Caco-2 (cell line): ENCODE data around the gene MRPL51. TPM values are rescaled to one million over a fixed set of nuclear protein-coding genes. Genes with fewer than 3 reads are reported as not detected.
"Not testable (repeated sequence)": the region's sequence is repeated elsewhere in the genome, so short reads cannot be mapped to it uniquely, and the experiment has no call there.

Experiments used
- BruUV-seq: library from RNA; stranded (reverse); fragments of 400-500 nt; replicated peaks from 2 replicates; lab custom pipeline; 2021; lab: Mats Ljungman, UMichigan
- CTCF ChIA-PET: fragments of 300-600 bp; sonication (Branson Sonifier 250); formaldehyde crosslinking; loops from one replicate; lab custom pipeline; 2022; ENCODE audit warnings: antibody characterized with exemption; lab: Charles Lee
- POLR2A ChIA-PET: fragments of 300-600 bp; sonication (Branson Sonifier 250); formaldehyde crosslinking; loops from one replicate; lab custom pipeline; 2022; ENCODE audit warnings: antibody characterized with exemption; lab: Charles Lee
- DNase-seq, 2 experiments: peaks; one replicate each; pipeline versions ENCODE4 v3.0.0 to v3.0.0-alpha.2; 2020 to 2022
- H3K27me3 ChIP-seq: replicated peaks from 2 replicates; pipeline ENCODE4 v1.6.0; 2011; ENCODE audit warnings: low read length; ENCODE audit not compliant: control insufficient read depth, insufficient read depth
- H3K36me3 ChIP-seq: 2 replicates; pipeline ENCODE4 v1.5.1; 2011; ENCODE audit warnings: low read length; ENCODE audit not compliant: control insufficient read depth, insufficient read depth
- H3K4me1 ChIP-seq: fragments of 250-450 bp; sonication (Bioruptor Pico); 2 replicates; pipeline ENCODE4 v1.5.1; 2020; ENCODE audit warnings: mild to moderate bottlenecking
- H3K4me3 ChIP-seq: 2 replicates; pipeline ENCODE4 v1.5.1; 2011; ENCODE audit warnings: low read depth, mild to moderate bottlenecking, control low read depth, low read length
- H3K9me3 ChIP-seq: fragments of 250-450 bp; sonication (Bioruptor Pico); 2 replicates; pipeline ENCODE4 v1.5.1; 2020; ENCODE audit warnings: mild to moderate bottlenecking, moderate library complexity
- H3K27ac Mint-ChIP-seq: one replicate; pipeline ENCODE4 v1.8.0; 2022; ENCODE audit warnings: mixed read lengths; ENCODE audit not compliant: unreplicated experiment
- H3K27me3 Mint-ChIP-seq: one replicate; pipeline ENCODE4 v1.8.0; 2022; ENCODE audit warnings: mixed read lengths; ENCODE audit not compliant: insufficient read depth, unreplicated experiment
- H3K36me3 Mint-ChIP-seq: one replicate; pipeline ENCODE4 v1.8.0; 2022; ENCODE audit warnings: mild to moderate bottlenecking, mixed read lengths; ENCODE audit not compliant: insufficient read depth, unreplicated experiment
- H3K4me1 Mint-ChIP-seq: one replicate; pipeline ENCODE4 v1.8.0; 2022; ENCODE audit warnings: low read depth, mixed read lengths; ENCODE audit not compliant: unreplicated experiment
- H3K4me3 Mint-ChIP-seq: one replicate; pipeline ENCODE4 v1.8.0; 2022; ENCODE audit warnings: mild to moderate bottlenecking, moderate library complexity, mixed read lengths; ENCODE audit not compliant: unreplicated experiment
- H3K9me3 Mint-ChIP-seq: one replicate; pipeline ENCODE4 v1.8.0; 2022; ENCODE audit warnings: mixed read lengths; ENCODE audit not compliant: unreplicated experiment
- CTCF ChIP-seq, 2 experiments: fragments of 200-600 bp in 1 of 2; IDR thresholded peaks; 1 replicate in 1 of 2; 2 replicates in 1 of 2; pipeline versions ENCODE4 v1.5.1 to v1.8.0; 2011 to 2022; ENCODE audit warnings: antibody characterized with exemption in 1 of 2, control low read depth in 1 of 2, inconsistent platforms in 1 of 2, low read depth in 1 of 2, low read length in 1 of 2, mild to moderate bottlenecking in 1 of 2, moderate library complexity in 1 of 2; ENCODE audit not compliant: insufficient read depth in 1 of 2, severe bottlenecking in 1 of 2, unreplicated experiment in 1 of 2
- intact Hi-C: fragments of 100-400 bp; cut with micrococcal nuclease; formaldehyde crosslinking; loops from one replicate; pipeline ENCODE4 v1.10.0; 2022; ENCODE audit not compliant: unreplicated experiment
- total RNA-seq: library from RNA; stranded (reverse); gene quantifications from 2 replicates; pipeline ENCODE4 v1.2.3, GENCODE V29; 2022

MRPL51 gene
- total RNA-seq, 1 experiment from 2014 or later, result 456 TPM

- Mint-ChIP-seq H3K27ac (peak overlapping the region; percentile 96), H3K36me3 (peaks cover 73% of the 10 kb centered on the region), H3K9me3 (no peaks in the 10 kb centered on the region), H3K27me3 (no peaks in the 10 kb centered on the region), H3K4me1 (peaks cover 10% of the 10 kb centered on the region), H3K4me3 (peak overlapping the region; percentile 92)
- H3K36me3 ChIP-seq, result peaks cover 5% of the 10 kb centered on the region
- TSS peak; percentile 71 for BruUV-seq
- H3K9me3 ChIP-seq, result no peaks in the 10 kb centered on the region
- peak in 1 of 2 experiments; percentile 32 for DNase-seq
- H3K27me3 ChIP-seq, result no peaks in the 10 kb centered on the region
- POLR2A ChIA-PET, result interaction anchor here (0.9 to 2.4 kb wide), 3 partner anchors 35 to 74 kb away, joined by 4 to 39 read pairs (median 5); partner anchors contain the start of genes GAPDH and NOP2
- CTCF ChIA-PET, result interaction anchor here (0.6 to 2.9 kb wide), 3 partner anchors 29 to 43 kb away, joined by 3 to 12 read pairs (median 3); no protein-coding TSS in a partner anchor
- peaks cover 12% of the 10 kb centered on the region for H3K4me1 ChIP-seq
- intact Hi-C loops, result loop anchor here (1.0 kb wide), 2 partner anchors 40 to 71 kb away; partner anchors contain the start of gene GAPDH
- TF ChIP-seq CTCF (IDR thresholded peaks at IDR 0.05; ENCODE audit: insufficient read depth in 1 of 2, low read depth in 1 of 2, low read length in 1 of 2, severe bottlenecking in 1 of 2, unreplicated experiment in 1 of 2), result no peak
- H3K4me3 ChIP-seq, result peak overlapping the region; percentile 57
Measured at GRCh38 chr12:6494258-6494743, 1.2 kb upstream of the MRPL51 start.

GRCh38 chr12:6493497-6494257 is 615 bp upstream of the MRPL51 start, which contains the start of gene NCAPD2:
Gene NCAPD2, plus strand, starts transcription at chr12:6494102. Its CDS starts 997 bp downstream, at chr12:6495099.
- Histone ChIP-seq H3K9me3 (no peaks in the 10 kb centered on the region), H3K4me1 (peaks cover 12% of the 10 kb centered on the region), H3K4me3 (peak within 1 kb of the TSS; percentile 81), H3K36me3 (peaks cover 5% of the 10 kb centered on the region; the same call in 1 of the 2 replicates), H3K27me3 (no peaks in the 10 kb centered on the region)
- intact Hi-C loops, result loop anchor here (1.0 kb wide), 3 partner anchors 23 to 70 kb away; partner anchors contain the start of genes GAPDH and VAMP1
- Mint-ChIP-seq H3K27ac (peak within 1 kb of the TSS; percentile 96), H3K36me3 (peaks cover 66% of the 10 kb centered on the region), H3K9me3 (no peaks in the 10 kb centered on the region), H3K4me1 (peaks cover 10% of the 10 kb centered on the region), H3K4me3 (peak within 1 kb of the TSS; percentile 92), H3K27me3 (no peaks in the 10 kb centered on the region)
- peak; percentile 98 to 99 for DNase-seq
- ChIA-PET CTCF (interaction anchor here (0.6 to 2.9 kb wide), 10 partner anchors 28 to 273 kb away, joined by 3 to 13 read pairs (median 4); partner anchors contain the start of genes GAPDH and PTMS), POLR2A (interaction anchor here (0.5 to 2.4 kb wide), 19 partner anchors 9 to 418 kb away, joined by 3 to 52 read pairs (median 5); partner anchors contain the start of genes GAPDH, LTBR, NOP2 and VAMP1)
- no TSS peak for BruUV-seq
- TF ChIP-seq CTCF (IDR thresholded peaks at IDR 0.05; ENCODE audit: insufficient read depth in 1 of 2, low read depth in 1 of 2, low read length in 1 of 2, severe bottlenecking in 1 of 2, unreplicated experiment in 1 of 2), result peak in 1 of 2 experiments; percentile 17

GRCh38 chr12:6490673-6491072 is 2.4 kb downstream of the MRPL51 start:
- H3K4me1 ChIP-seq, result peaks cover 11% of the 10 kb centered on the region
- H3K27me3 Mint-ChIP-seq, H3K27me3 ChIP-seq, CTCF ChIA-PET, H3K27ac Mint-ChIP-seq, DNase-seq, H3K4me1 Mint-ChIP-seq, H3K36me3 ChIP-seq, H3K9me3 Mint-ChIP-seq, BruUV-seq, H3K4me3 Mint-ChIP-seq, H3K9me3 ChIP-seq, H3K4me3 ChIP-seq, intact Hi-C loops: not testable (repeated sequence)
- POLR2A ChIA-PET, result interaction anchor here (0.6 to 1.5 kb wide), 2 partner anchors 20 to 48 kb away, joined by 11 to 14 read pairs; partner anchors contain the start of gene VAMP1
- peaks cover 42% of the 10 kb centered on the region for H3K36me3 Mint-ChIP-seq
